ENCODE results near the gene EIF4E.

- TF ChIP-seq CTCF (conservative IDR thresholded peaks at IDR 0.05; ENCODE audit: low read depth, low read length) (no peak), EZH2 (IDR thresholded peaks at IDR 0.05; ENCODE audit: borderline replicate concordance, low read depth, low read length, poor library complexity, severe bottlenecking) (no peak)
Observed at GRCh38 chr4:98903963-98904362, 25.0 kb downstream of the EIF4E start.
